Renal cortex interstitium (tissue), 11 donors: Measurements from ENCODE around the gene RNF212B. TPM values are rescaled to one million over a fixed set of nuclear protein-coding genes. Genes with fewer than 3 reads are reported as not detected.

ENCODE experiments used
- DNase-seq, 11 donors: peaks; one replicate each; pipeline ENCODE4 v3.0.0-alpha.2; 2013; ENCODE audit warnings: low read depth in 9 of 11, low spot score in 4 of 11; ENCODE audit errors: extremely low read depth in 1 of 11
- polyA plus RNA-seq, 3 donors: library from polyadenylated mRNA; unstranded; fragments of 120-200 nt; gene quantifications; one replicate each; pipeline ENCODE4 v1.2.1, GENCODE V29; 2013; ENCODE audit not compliant: insufficient read length in 3 of 3

RNF212B gene
- polyA plus RNA-seq, 3 donors = 1.0 to 1.8 (median 1.1) TPM

GRCh38 chr14:23286020-23286901, 48.5 kb downstream of the RNF212B start, which contains the start of gene HOMEZ:
Gene HOMEZ (minus strand): TSS chr14:23286132. CDS start chr14:23285952, 180 bp downstream.
- DNase-seq = peak; percentile 85 to 97 (median 96)

GRCh38 chr14:23286902-23287479, 49.3 kb downstream of the RNF212B start:
- DNase-seq = no peak

- peak in 2 of 11 donors; percentile 38 to 59 for DNase-seq
These were observed 57.2 kb downstream of the RNF212B start for GRCh38 chr14:23294734-23295561.

- no peak for DNase-seq
These were observed 58.5 kb downstream of the RNF212B start for GRCh38 chr14:23296012-23296777.

- no peak for DNase-seq
These were observed 59.4 kb downstream of the RNF212B start for GRCh38 chr14:23297096-23297495.

- no peak for DNase-seq
These were observed 60.0 kb downstream of the RNF212B start for GRCh38 chr14:23297611-23298277.

- peak in 2 of 11 donors; percentile 35 to 46 for DNase-seq
These were observed 61.6 kb downstream of the RNF212B start for GRCh38 chr14:23299211-23299957.

GRCh38 chr14:23299986-23300686, 62.4 kb downstream of the RNF212B start:
- DNase-seq = no peak

- peak in 1 of 11 donors; percentile 15 for DNase-seq
These were observed 63.0 kb downstream of the RNF212B start for GRCh38 chr14:23300687-23301223.

GRCh38 chr14:23301288-23301968, 63.7 kb downstream of the RNF212B start:
- DNase-seq = peak; percentile 95 to 98 (median 98)

GRCh38 chr14:23301969-23302289, 64.2 kb downstream of the RNF212B start:
- DNase-seq = no peak

- DNase-seq = peak in 4 of 11 donors; percentile 24 to 60 (median 53)
These were observed 64.8 kb downstream of the RNF212B start, which contains the start of gene PPP1R3E for GRCh38 chr14:23302290-23303225. Gene PPP1R3E (minus strand): TSS chr14:23302859. CDS start chr14:23302576, 283 bp downstream.

GRCh38 chr14:23306412-23307145, 68.8 kb downstream of the RNF212B start, which contains the start of gene BCL2L2:
Gene BCL2L2 (plus strand): TSS chr14:23306833. CDS start chr14:23307768, 935 bp downstream.
- DNase-seq = peak in 10 of 11 donors; percentile 82 to 91 (median 89)

GRCh38 chr14:23307146-23307530, 69.4 kb downstream of the RNF212B start:
- no peak for DNase-seq
